ENCODE measurements around the gene FHIT.

GRCh38 chr3:61093364-61093763 lies 157.9 kb downstream of the FHIT start:
- TF ChIP-seq CTCF (IDR thresholded peaks at IDR 0.05) (no peak), POLR2A (IDR thresholded peaks at IDR 0.05) (no peak)
